Keratinocyte (primary cell): ENCODE data around the gene PCNX1. TPM values are rescaled to one million over a fixed set of nuclear protein-coding genes. Genes with fewer than 3 reads are reported as not detected.

ENCODE experiments used
- DNase-seq: peaks from one replicate; pipeline ENCODE4 v3.0.0-alpha.2; 2011; ENCODE audit warnings: low read depth, missing footprints, low spot score
- FAIRE-seq: peaks from 2 replicates; lab custom pipeline; 2011; peaks lifted over from hg19 to GRCh38; lab: Jason Lieb, UNC
- H2AFZ ChIP-seq: 2 replicates; pipeline ENCODE4 v1.6.0; 2012; ENCODE audit warnings: low read length, control low read depth, inconsistent platforms; ENCODE audit not compliant: control insufficient read depth
- H3K27ac ChIP-seq: 2 replicates; pipeline ENCODE4 v1.5.1; 2011; ENCODE audit warnings: low read length; ENCODE audit not compliant: control insufficient read depth, insufficient read depth
- H3K27me3 ChIP-seq: 3 replicates; pipeline ENCODE4 v1.6.0; 2011; ENCODE audit warnings: low read length; ENCODE audit not compliant: control insufficient read depth, insufficient read depth; ENCODE audit errors: extremely low read depth
- H3K36me3 ChIP-seq, 2 experiments: 2 replicates in 1 of 2; 3 replicates in 1 of 2; pipeline ENCODE4 v1.5.1; 2011; ENCODE audit warnings: low read length in 2 of 2, mild to moderate bottlenecking in 1 of 2; ENCODE audit not compliant: control insufficient read depth in 2 of 2, insufficient read depth in 2 of 2; ENCODE audit errors: extremely low read depth in 1 of 2
- H3K4me1 ChIP-seq: 3 replicates; pipeline ENCODE4 v1.5.1; 2011; ENCODE audit warnings: low read length; ENCODE audit not compliant: control insufficient read depth, insufficient read depth; ENCODE audit errors: extremely low read depth
- H3K4me2 ChIP-seq: 3 replicates; pipeline ENCODE4 v1.6.0; 2011; ENCODE audit warnings: low read depth, low read length; ENCODE audit not compliant: control insufficient read depth, insufficient read depth; ENCODE audit errors: extremely low read depth
- H3K4me3 ChIP-seq, 3 experiments: fragments of 200-600 bp in 1 of 3; sonication (generic) in 1 of 3; 2 replicates in 2 of 3; 3 replicates in 1 of 3; pipeline ENCODE4 v1.5.1; 2011 to 2016; ENCODE audit warnings: low read length in 3 of 3, mild to moderate bottlenecking in 3 of 3, control low read depth in 2 of 3, inconsistent platforms in 1 of 3, low read depth in 1 of 3, mixed read lengths in 1 of 3, mixed run types in 1 of 3, moderate library complexity in 1 of 3; ENCODE audit not compliant: control insufficient read depth in 2 of 3, insufficient read depth in 2 of 3; ENCODE audit errors: extremely low read depth in 1 of 3
- H3K79me2 ChIP-seq: 2 replicates; pipeline ENCODE4 v1.6.0; 2012; ENCODE audit warnings: low read length; ENCODE audit not compliant: control insufficient read depth, insufficient read depth
- H3K9ac ChIP-seq: 3 replicates; pipeline ENCODE4 v1.6.0; 2011; ENCODE audit warnings: low read length; ENCODE audit not compliant: control insufficient read depth, insufficient read depth; ENCODE audit errors: extremely low read depth
- H3K9me1 ChIP-seq: 3 replicates; pipeline ENCODE4 v1.6.0; 2011; ENCODE audit warnings: low read length; ENCODE audit not compliant: control insufficient read depth, insufficient read depth; ENCODE audit errors: extremely low read depth
- H3K9me3 ChIP-seq: 2 replicates; pipeline ENCODE4 v1.5.1; 2012; ENCODE audit warnings: low read depth, low read length; ENCODE audit not compliant: control insufficient read depth
- H4K20me1 ChIP-seq: 3 replicates; pipeline ENCODE4 v1.6.0; 2011; ENCODE audit warnings: low read length; ENCODE audit not compliant: control insufficient read depth, insufficient read depth; ENCODE audit errors: extremely low read depth
- EZH2 ChIP-seq: IDR thresholded peaks from one replicate; pipeline ENCODE4 v1.6.1; 2012; ENCODE audit warnings: inconsistent platforms, mild to moderate bottlenecking, low read length, moderate library complexity
- dilution Hi-C: fragments of 300-500 bp; cut with MboI; formaldehyde crosslinking; loops from one replicate; pipeline ENCODE4 v1.7.0; 2020; ENCODE audit warnings: low sequenced_read_pairs; ENCODE audit not compliant: extremely low pct_ligation_motif_present
- polyA plus RNA-seq, 5 experiments: library from polyadenylated mRNA; depleted of rRNA in 3 of 5; stranded (reverse) in 3 of 5; stranded (forward) in 1 of 5; unstranded in 1 of 5; fragments of >200 nt; gene quantifications; 1 replicate in 1 of 5; 2 replicates in 3 of 5; 3 replicates in 1 of 5; pipeline versions ENCODE4 v1.2.1 to v1.2.3, GENCODE V29; 2011 to 2012; ENCODE audit warnings: missing spikeins in 2 of 5, low read depth in 1 of 5, low replicate concordance in 1 of 5
- TF ChIP-seq, protein P1 (sequence below), 3 experiments: IDR thresholded peaks in 1 of 3; conservative IDR thresholded peaks in 1 of 3; optimal IDR thresholded peaks in 1 of 3; 2 replicates in 2 of 3; 3 replicates in 1 of 3; pipeline versions ENCODE3 to v1.5.1; 2011; ENCODE audit warnings: low read length in 3 of 3, mild to moderate bottlenecking in 3 of 3, moderate library complexity in 2 of 3, control low read depth in 1 of 3, inconsistent platforms in 1 of 3; ENCODE audit not compliant: insufficient read depth in 2 of 3; ENCODE audit errors: extremely low read depth in 1 of 3

PCNX1 gene
- polyA plus RNA-seq, 1 donor (not counting 4 experiments of a cell fraction or from before 2014, with no cell fraction given) = 39.8 TPM

- Histone ChIP-seq H3K27ac (no peak overlapping the region), H3K4me1 (peaks cover 31% of the 10 kb centered on the region), H3K9me1 (no peaks in the 10 kb centered on the region), H3K4me3 (no peak overlapping the region), H3K27me3 (no peaks in the 10 kb centered on the region), H3K79me2 (no peaks in the 10 kb centered on the region), H3K9ac (no peak overlapping the region), H3K36me3 (no peaks in the 10 kb centered on the region), H3K9me3 (no peaks in the 10 kb centered on the region), H4K20me1 (no peaks in the 10 kb centered on the region), H3K4me2 (no peak overlapping the region), H2AFZ (no peak overlapping the region)
- DNase-seq = no peak
- TF ChIP-seq, protein P1, sequence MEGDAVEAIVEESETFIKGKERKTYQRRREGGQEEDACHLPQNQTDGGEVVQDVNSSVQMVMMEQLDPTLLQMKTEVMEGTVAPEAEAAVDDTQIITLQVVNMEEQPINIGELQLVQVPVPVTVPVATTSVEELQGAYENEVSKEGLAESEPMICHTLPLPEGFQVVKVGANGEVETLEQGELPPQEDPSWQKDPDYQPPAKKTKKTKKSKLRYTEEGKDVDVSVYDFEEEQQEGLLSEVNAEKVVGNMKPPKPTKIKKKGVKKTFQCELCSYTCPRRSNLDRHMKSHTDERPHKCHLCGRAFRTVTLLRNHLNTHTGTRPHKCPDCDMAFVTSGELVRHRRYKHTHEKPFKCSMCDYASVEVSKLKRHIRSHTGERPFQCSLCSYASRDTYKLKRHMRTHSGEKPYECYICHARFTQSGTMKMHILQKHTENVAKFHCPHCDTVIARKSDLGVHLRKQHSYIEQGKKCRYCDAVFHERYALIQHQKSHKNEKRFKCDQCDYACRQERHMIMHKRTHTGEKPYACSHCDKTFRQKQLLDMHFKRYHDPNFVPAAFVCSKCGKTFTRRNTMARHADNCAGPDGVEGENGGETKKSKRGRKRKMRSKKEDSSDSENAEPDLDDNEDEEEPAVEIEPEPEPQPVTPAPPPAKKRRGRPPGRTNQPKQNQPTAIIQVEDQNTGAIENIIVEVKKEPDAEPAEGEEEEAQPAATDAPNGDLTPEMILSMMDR (optimal IDR thresholded peaks at IDR 0.05 in 1 of 3, IDR thresholded peaks at IDR 0.05 in 1 of 3, conservative IDR thresholded peaks at IDR 0.05 in 1 of 3; ENCODE audit: extremely low read depth in 1 of 3, insufficient read depth in 2 of 3, low read length in 3 of 3) = no peak
- no peak for TF ChIP-seq EZH2
- dilution Hi-C loops = no loop called here
- FAIRE-seq = no peak
Observed at GRCh38 chr14:70889555-70889954, 17.7 kb upstream of the PCNX1 start.

DNA sequence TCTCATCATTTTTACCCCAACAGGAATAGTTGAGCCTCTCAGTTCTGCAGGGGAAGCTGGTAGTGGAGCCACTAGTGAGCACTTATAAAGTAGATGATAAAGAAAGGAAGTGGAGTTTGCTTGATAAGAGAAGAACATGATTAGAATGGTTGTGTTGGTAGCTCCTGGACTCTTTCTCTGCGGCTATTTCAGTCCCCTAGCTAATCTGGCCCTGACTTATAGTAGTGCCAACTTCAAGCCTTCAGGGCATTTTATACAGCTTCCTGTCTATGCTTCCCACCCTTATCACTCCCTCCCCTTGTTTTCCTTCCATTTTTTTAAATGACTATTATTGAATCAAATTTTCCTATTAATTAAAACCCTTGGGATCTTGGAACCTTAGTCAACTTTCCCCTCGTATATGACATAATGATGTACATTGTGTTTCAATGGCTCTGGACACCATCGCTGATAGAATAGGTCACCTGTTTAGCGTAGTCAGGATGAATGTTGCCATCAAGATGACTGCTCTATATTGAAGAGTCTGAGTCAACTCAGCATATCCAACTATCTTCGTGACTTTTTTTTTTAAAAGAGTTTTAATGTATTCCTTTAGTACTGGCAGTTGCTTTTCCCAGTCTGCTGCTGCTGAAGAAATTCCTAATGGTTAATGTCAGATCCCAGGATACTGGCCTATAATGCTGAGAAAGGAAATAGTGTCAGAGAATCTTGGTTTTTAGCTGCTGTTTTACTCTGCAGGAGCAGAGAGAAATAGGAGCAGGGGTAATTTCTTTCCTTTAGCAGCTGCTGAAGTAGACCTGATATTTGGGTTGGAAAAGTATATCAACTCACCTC, 16.2 kb upstream of the PCNX1 start:
- Histone ChIP-seq H3K9ac (no peak overlapping the region), H3K9me1 (no peaks in the 10 kb centered on the region), H2AFZ (no peak overlapping the region), H3K27ac (no peak overlapping the region), H3K4me2 (no peak overlapping the region), H4K20me1 (no peaks in the 10 kb centered on the region), H3K36me3 (no peaks in the 10 kb centered on the region), H3K27me3 (no peaks in the 10 kb centered on the region), H3K9me3 (no peaks in the 10 kb centered on the region), H3K79me2 (no peaks in the 10 kb centered on the region), H3K4me3 (no peak overlapping the region), H3K4me1 (peaks cover 27% of the 10 kb centered on the region)
- FAIRE-seq (no peak), DNase-seq (no peak)
- dilution Hi-C loops = no loop called here
- no peak for TF ChIP-seq EZH2
- TF ChIP-seq, protein P1 (optimal IDR thresholded peaks at IDR 0.05 in 1 of 3, IDR thresholded peaks at IDR 0.05 in 1 of 3, conservative IDR thresholded peaks at IDR 0.05 in 1 of 3; ENCODE audit: extremely low read depth in 1 of 3, insufficient read depth in 2 of 3, low read length in 3 of 3) = no peak
